Measurements from ENCODE around the gene CBARP.
A peak's percentile ranks its signal among the peaks of the same experiment; 100 is the strongest.

Gene CBARP

DNA sequence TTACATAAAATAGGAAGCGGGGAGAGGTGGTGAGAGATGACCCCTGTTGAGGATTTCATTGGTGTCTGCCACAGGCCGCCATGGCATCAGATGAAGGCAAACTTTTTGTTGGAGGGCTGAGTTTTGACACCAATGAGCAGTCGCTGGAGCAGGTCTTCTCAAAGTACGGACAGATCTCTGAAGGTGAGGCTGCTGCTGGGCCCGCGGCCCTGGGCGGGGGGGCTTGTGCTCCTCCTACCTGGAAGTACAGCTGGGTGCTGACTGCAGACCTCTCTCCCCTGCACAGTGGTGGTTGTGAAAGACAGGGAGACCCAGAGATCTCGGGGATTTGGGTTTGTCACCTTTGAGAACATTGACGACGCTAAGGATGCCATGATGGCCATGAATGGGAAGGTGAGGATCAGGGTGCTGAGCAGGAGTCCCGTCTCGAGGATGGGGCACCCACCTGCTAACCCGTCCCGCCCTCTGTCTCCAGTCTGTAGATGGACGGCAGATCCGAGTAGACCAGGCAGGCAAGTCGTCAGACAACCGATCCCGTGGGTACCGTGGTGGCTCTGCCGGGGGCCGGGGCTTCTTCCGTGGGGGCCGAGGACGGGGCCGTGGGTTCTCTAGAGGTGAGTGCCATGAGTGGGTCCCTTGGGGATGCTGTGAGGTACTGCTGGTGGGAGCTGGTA is 33.2 kb upstream of the CBARP start:
- TF ChIP-seq, protein P1, sequence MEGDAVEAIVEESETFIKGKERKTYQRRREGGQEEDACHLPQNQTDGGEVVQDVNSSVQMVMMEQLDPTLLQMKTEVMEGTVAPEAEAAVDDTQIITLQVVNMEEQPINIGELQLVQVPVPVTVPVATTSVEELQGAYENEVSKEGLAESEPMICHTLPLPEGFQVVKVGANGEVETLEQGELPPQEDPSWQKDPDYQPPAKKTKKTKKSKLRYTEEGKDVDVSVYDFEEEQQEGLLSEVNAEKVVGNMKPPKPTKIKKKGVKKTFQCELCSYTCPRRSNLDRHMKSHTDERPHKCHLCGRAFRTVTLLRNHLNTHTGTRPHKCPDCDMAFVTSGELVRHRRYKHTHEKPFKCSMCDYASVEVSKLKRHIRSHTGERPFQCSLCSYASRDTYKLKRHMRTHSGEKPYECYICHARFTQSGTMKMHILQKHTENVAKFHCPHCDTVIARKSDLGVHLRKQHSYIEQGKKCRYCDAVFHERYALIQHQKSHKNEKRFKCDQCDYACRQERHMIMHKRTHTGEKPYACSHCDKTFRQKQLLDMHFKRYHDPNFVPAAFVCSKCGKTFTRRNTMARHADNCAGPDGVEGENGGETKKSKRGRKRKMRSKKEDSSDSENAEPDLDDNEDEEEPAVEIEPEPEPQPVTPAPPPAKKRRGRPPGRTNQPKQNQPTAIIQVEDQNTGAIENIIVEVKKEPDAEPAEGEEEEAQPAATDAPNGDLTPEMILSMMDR (IDR thresholded peaks at IDR 0.05; ENCODE audit: low read depth, low read length, missing control alignments): no peak
- no peak for DNase-seq (ENCODE audit: low read depth)
- peak overlapping the region; percentile 93 for H3K4me3 ChIP-seq (ENCODE audit: low read depth, low read length)

DNA sequence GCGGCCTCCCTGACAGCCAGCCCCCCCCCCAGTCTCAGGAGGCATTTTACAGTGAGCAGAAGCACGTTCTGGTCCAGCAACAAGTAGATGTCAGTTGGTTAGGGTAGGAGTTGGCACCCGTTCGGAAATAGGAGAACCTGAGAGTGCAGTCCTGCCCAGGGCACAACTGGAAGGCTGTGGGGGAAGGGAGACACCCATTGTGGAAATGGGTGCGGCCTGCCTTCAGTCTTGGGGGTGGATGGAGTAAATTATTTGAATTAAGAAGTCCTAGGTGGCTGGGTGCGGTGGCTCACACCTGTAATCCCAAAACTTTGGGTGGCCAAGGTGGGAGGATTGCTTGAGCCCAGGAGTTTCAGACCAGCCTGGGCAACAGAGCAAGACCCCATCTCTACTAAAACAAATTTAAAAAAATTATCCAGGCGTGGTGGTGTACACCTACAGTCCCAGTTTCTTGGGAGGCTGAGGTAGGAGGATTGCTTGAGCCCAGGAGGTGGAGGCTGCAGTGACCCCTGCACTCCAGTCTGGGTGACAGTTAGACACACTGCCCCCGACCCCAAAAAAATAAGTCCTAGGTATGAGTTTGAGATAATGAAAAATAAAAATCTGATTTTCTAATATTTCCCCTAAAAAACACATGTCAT is 32.5 kb upstream of the CBARP start:
- no peak for DNase-seq (ENCODE audit: low read depth)
- TF ChIP-seq, protein P1 (IDR thresholded peaks at IDR 0.05; ENCODE audit: low read depth, low read length, missing control alignments): no peak
- peak overlapping the region; percentile 93 for H3K4me3 ChIP-seq (ENCODE audit: low read depth, low read length)

DNA sequence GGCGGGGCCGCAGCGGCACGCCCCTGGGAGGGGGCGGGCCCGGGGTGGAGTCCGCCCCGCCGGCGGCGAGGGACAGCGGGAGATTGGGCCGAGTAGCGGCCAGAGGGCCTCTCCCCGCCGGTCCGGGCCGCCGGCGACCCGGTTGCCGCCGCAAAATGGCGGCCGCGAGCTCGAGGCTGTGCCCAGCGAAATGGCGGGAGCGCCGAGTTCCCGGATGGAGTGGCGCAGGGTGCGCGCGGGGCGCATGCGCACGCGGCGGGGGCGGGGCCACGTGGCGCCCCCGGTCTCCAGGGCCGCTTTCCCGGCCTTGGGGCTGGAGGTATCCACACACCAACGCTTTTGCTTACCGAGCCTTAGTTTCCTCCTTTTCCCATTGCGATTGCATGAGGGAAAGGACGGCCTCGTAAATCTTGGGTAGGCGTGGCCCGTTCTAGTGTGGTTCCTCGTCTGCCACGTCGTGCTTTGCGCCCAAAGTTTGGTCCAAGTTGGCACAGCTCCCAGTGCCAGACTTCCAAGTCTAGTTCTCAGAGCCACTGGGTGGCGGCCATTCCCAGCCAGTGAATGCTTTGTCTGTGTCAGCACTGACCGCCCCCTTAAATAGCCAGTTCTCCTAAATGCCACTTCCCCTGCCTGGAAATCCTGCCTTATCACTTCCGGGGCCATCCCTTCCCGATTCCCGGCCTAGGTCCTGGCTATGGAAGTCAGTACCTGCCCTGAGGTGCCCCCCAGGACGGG is 31.8 kb upstream of the CBARP start:
- TF ChIP-seq, protein P1 (IDR thresholded peaks at IDR 0.05; ENCODE audit: low read depth, low read length, missing control alignments): no peak
- DNase-seq (ENCODE audit: low read depth): no peak
- peak overlapping the region; percentile 93 for H3K4me3 ChIP-seq (ENCODE audit: low read depth, low read length)

- TF ChIP-seq, protein P1 (IDR thresholded peaks at IDR 0.05; ENCODE audit: low read depth, low read length, missing control alignments): no peak
- peak within 1 kb of the TSS; percentile 93 for H3K4me3 ChIP-seq (ENCODE audit: low read depth, low read length)
- peak; percentile 94 for DNase-seq (ENCODE audit: low read depth)
Observed at GRCh38 chr19:1269065-1269477, 31.3 kb upstream of the CBARP start, which contains the start of gene CIRBP. Gene CIRBP (plus strand): TSS chr19:1269332. CDS start chr19:1270934, 1,602 bp downstream.

GRCh38 chr19:1268226-1269064 is 30.6 kb upstream of the CBARP start:
- H3K4me3 ChIP-seq (ENCODE audit: low read depth, low read length): no peak overlapping the region
- DNase-seq (ENCODE audit: low read depth): no peak

More at GRCh38 chr19:1268226-1269064, 30.6 kb upstream of the CBARP start:
- TF ChIP-seq, protein P1 (IDR thresholded peaks at IDR 0.05; ENCODE audit: low read depth, low read length, missing control alignments): no peak
